B cell (primary cell): ENCODE data around the gene CALML5. TPM values are rescaled to one million over a fixed set of nuclear protein-coding genes. Genes with fewer than 3 reads are reported as not detected.

ENCODE experiments used
- ATAC-seq: fragments of 200-7000 bp; cut with Tn5 transposase; one replicate; pipeline ENCODE4 v1.10.0; 2021; ENCODE audit warnings: low read depth, mild to moderate bottlenecking, moderate number of reproducible peaks, moderate library complexity
- CTCF ChIA-PET: fragments of 350-600 bp; sonication (Branson Sonifier 250); formaldehyde crosslinking; loops from one replicate; lab custom pipeline; 2021; ENCODE audit warnings: antibody characterized with exemption, inconsistent platforms; lab: Charles Lee
- POLR2A ChIA-PET: fragments of 350-600 bp; sonication (Branson Sonifier 250); formaldehyde crosslinking; loops from one replicate; lab custom pipeline; 2021; ENCODE audit warnings: antibody characterized with exemption; lab: Charles Lee
- DNase-seq: peaks from one replicate; pipeline ENCODE4 v3.0.0; 2013
- H2AFZ ChIP-seq: 2 replicates; pipeline ENCODE4 v1.6.1; 2012; ENCODE audit warnings: mild to moderate bottlenecking, low read depth, low read length; ENCODE audit not compliant: insufficient read depth, poor library complexity, severe bottlenecking
- H3K27ac ChIP-seq, 2 donors: 1 replicate in 1 of 2; 2 replicates in 1 of 2; pipeline ENCODE4 v1.5.1; 2012 to 2013; ENCODE audit warnings: low read length in 2 of 2, mild to moderate bottlenecking in 2 of 2, moderate library complexity in 1 of 2
- H3K27me3 ChIP-seq, 4 experiments: fragments of 200-600 bp in 1 of 4; sonication (generic) in 1 of 4; replicated peaks in 1 of 4; 1 replicate in 2 of 4; 2 replicates in 2 of 4; pipeline versions ENCODE4 v1.6.1 to v1.7.0; 2013 to 2016; ENCODE audit warnings: low read length in 3 of 4, mild to moderate bottlenecking in 2 of 4, mixed read lengths in 1 of 4, moderate library complexity in 1 of 4; ENCODE audit not compliant: insufficient read depth in 4 of 4, control insufficient read depth in 3 of 4; ENCODE audit errors: control extremely low read depth in 1 of 4
- H3K36me3 ChIP-seq, 2 experiments: replicated peaks in 1 of 2; 1 replicate in 1 of 2; 2 replicates in 1 of 2; pipeline versions ENCODE4 v1.6.1 to v1.7.1; 2013; ENCODE audit warnings: low read length in 1 of 2; ENCODE audit not compliant: insufficient read depth in 2 of 2, control insufficient read depth in 1 of 2; ENCODE audit errors: control extremely low read depth in 1 of 2, extremely low read depth in 1 of 2
- H3K4me1 ChIP-seq, 2 donors: fragments of 200-600 bp in 1 of 2; sonication (generic) in 1 of 2; 1 replicate in 1 of 2; 2 replicates in 1 of 2; pipeline versions ENCODE4 v1.5.1 to v1.6.1; 2013 to 2017; ENCODE audit warnings: low read length in 2 of 2; ENCODE audit not compliant: control insufficient read depth in 2 of 2, insufficient read depth in 2 of 2
- H3K4me2 ChIP-seq: replicated peaks from 2 replicates; pipeline ENCODE3; 2012; ENCODE audit warnings: mild to moderate bottlenecking, low read depth, low read length; ENCODE audit not compliant: poor library complexity, severe bottlenecking
- H3K4me3 ChIP-seq, 5 experiments: fragments of 200-600 bp in 1 of 5; sonication (generic) in 1 of 5; 1 replicate in 3 of 5; 2 replicates in 2 of 5; pipeline versions ENCODE4 v1.5.1 to v1.7.0; 2011 to 2016; ENCODE audit warnings: low read length in 4 of 5, mild to moderate bottlenecking in 4 of 5, low read depth in 2 of 5, control low read depth in 1 of 5, moderate library complexity in 1 of 5; ENCODE audit not compliant: insufficient read depth in 1 of 5; ENCODE audit errors: control extremely low read depth in 1 of 5, extremely low read depth in 1 of 5
- H3K79me2 ChIP-seq: fragments of 200-600 bp; sonication (generic); one replicate; pipeline ENCODE4 v1.6.0; 2016; ENCODE audit warnings: low read length; ENCODE audit not compliant: control insufficient read depth, insufficient read depth
- H3K9ac ChIP-seq: fragments of 200-600 bp; sonication (generic); 2 replicates; pipeline ENCODE4 v1.6.1; 2017; ENCODE audit warnings: mild to moderate bottlenecking, low read length, moderate library complexity
- H3K9me3 ChIP-seq, 3 donors: one replicate each; pipeline versions ENCODE4 v1.6.1 to v1.7.1; 2013; ENCODE audit warnings: low read length in 2 of 3; ENCODE audit not compliant: control insufficient read depth in 2 of 3, insufficient read depth in 1 of 3; ENCODE audit errors: control extremely low read depth in 1 of 3
- H4K20me1 ChIP-seq: 2 replicates; pipeline ENCODE4 v1.6.0; 2012; ENCODE audit warnings: mild to moderate bottlenecking, low read length; ENCODE audit not compliant: insufficient read depth, control insufficient read depth, poor library complexity, severe bottlenecking
- H3K27ac Mint-ChIP-seq: one replicate; pipeline ENCODE4 v1.8.0; 2021; ENCODE audit warnings: mixed read lengths
- H3K27me3 Mint-ChIP-seq: one replicate; pipeline ENCODE4 v1.8.0; 2021; ENCODE audit warnings: mixed read lengths
- H3K4me1 Mint-ChIP-seq: one replicate; pipeline ENCODE4 v1.8.0; 2021; ENCODE audit warnings: mixed read lengths
- H3K4me3 Mint-ChIP-seq: one replicate; pipeline ENCODE4 v1.8.0; 2021; ENCODE audit warnings: mixed read lengths
- H3K9me3 Mint-ChIP-seq: one replicate; pipeline ENCODE4 v1.8.0; 2022; ENCODE audit warnings: mixed read lengths; ENCODE audit not compliant: insufficient read depth
- CTCF ChIP-seq: fragments of 200-600 bp; IDR thresholded peaks from one replicate; pipeline ENCODE4 v1.8.0; 2022; ENCODE audit warnings: antibody characterized with exemption, mild to moderate bottlenecking
- EZH2 ChIP-seq: IDR thresholded peaks from 2 replicates; pipeline ENCODE4 v1.6.1; 2012; ENCODE audit warnings: borderline replicate concordance, low read depth, mild to moderate bottlenecking, moderate library complexity, low read length; ENCODE audit not compliant: insufficient read depth, poor library complexity, severe bottlenecking
- WGBS: methylation state at CpG from one replicate; pipeline ENCODE4 v1.1.5; 2013; ENCODE audit warnings: missing lambda C conversion rate; ENCODE audit not compliant: insufficient coverage; 5-methylcytosine and 5-hydroxymethylcytosine counted together
- intact Hi-C: fragments of 100-400 bp; cut with micrococcal nuclease; formaldehyde crosslinking; loops from one replicate; pipeline ENCODE4 v1.10.0; 2022
- polyA plus RNA-seq: library from polyadenylated mRNA; depleted of rRNA; stranded (reverse); fragments of >200 nt; gene quantifications from 2 replicates; pipeline ENCODE4 v1.2.3, GENCODE V29; 2012
- total RNA-seq, 2 donors: library from RNA; stranded (reverse); fragments of 120-200 nt in 1 of 2; gene quantifications; 1 replicate in 1 of 2; 2 replicates in 1 of 2; pipeline versions ENCODE4 v1.2.3 to v1.2.4, GENCODE V29; 2013 to 2022

CALML5 gene
- total and polyA plus RNA-seq, 2 donors (not counting 1 experiment from before 2014, with no cell fraction given) = not detected

DNA sequence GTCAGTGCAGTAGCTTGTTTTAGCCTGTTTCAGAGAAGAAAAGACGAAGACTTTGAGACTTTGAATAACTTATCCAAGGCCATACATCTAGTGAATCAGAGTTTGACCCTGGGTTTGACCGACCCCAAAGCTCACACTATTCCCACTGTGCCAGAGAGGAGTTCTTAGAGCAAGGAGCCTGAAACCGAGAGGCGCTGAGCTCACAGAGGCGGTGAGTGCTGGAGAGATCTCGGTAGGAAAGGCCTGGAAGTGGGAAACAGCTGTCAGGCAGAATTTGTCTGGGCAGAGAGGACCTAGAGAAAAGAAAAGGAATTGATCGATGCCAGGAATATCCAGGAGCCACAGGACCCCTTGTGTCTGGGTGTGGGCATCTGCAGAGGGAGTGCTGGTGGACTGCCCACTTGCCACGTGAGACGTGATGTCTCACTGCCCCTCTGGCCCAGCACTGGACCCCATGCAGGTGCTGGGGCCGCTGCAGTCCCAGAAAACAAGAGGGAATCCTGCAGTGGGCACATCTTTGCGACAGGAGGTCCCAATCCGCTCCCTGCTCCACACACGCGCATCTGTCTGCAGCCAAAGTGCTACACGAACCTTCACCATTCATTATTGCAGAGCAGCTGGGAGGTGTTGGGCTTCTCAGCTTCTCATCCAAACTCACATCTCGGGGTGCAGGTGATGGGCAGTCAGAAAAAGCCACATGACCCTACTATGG lies 31.6 kb upstream of the CALML5 start:
- H3K27ac Mint-ChIP-seq = no peak overlapping the region
- intact Hi-C loops = no loop called here
- H3K4me3 Mint-ChIP-seq = no peak overlapping the region
- Histone ChIP-seq H3K27me3 (no peaks in the 10 kb centered on the region), H3K9ac (no peak overlapping the region), H3K4me3 (no peak overlapping the region), H3K4me2 (no peak overlapping the region), H3K9me3 (peaks cover 0 to 3% (median 0%) of the 10 kb centered on the region in 3 donors), H3K27ac (no peak overlapping the region), H2AFZ (no peak overlapping the region), H3K4me1 (no peaks in the 10 kb centered on the region), H3K36me3 (no peaks in the 10 kb centered on the region), H3K79me2 (no peaks in the 10 kb centered on the region), H4K20me1 (no peaks in the 10 kb centered on the region)
- no peak for DNase-seq
- WGBS = 96% methylated on average over 12 of the region's 16 CpGs
- ATAC-seq = no peak
- H3K27me3 Mint-ChIP-seq = no peaks in the 10 kb centered on the region
- ChIA-PET POLR2A (no interaction called here), CTCF (no interaction called here)
- TF ChIP-seq CTCF (no peak), EZH2 (no peak)
- no peaks in the 10 kb centered on the region for H3K9me3 Mint-ChIP-seq
- H3K4me1 Mint-ChIP-seq = no peaks in the 10 kb centered on the region

DNA sequence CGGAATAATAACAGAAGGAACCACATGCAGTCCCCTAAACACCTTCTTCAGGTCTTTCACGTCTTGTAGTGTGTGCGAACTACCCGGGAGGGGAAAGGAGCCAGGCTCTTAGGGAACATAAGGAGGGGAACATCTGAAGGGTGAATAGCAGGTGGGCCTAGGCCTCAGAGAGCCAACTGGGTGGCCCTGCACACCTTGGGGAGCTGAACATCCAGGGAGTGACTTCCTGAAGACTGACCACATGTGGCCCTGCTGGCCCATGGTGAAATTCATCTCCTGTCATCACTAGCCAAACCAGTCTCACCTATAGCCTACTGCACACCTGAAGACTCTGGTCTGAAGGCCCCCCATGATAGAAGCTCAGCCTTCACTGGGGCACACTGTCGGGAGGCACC lies 31.0 kb upstream of the CALML5 start:
- POLR2A ChIA-PET = no interaction called here
- H2AFZ ChIP-seq = no peak overlapping the region
- no peaks in the 10 kb centered on the region for H3K27me3 ChIP-seq
- peaks cover 0 to 3% (median 0%) of the 10 kb centered on the region in 3 donors for H3K9me3 ChIP-seq
- no peaks in the 10 kb centered on the region for H3K4me1 ChIP-seq
- no peak for ATAC-seq
- H3K36me3 ChIP-seq = no peaks in the 10 kb centered on the region
- Mint-ChIP-seq H3K4me1 (no peaks in the 10 kb centered on the region), H3K9me3 (no peaks in the 10 kb centered on the region), H3K27me3 (no peaks in the 10 kb centered on the region), H3K27ac (no peak overlapping the region), H3K4me3 (no peak overlapping the region)
- no peak overlapping the region for H3K4me2 ChIP-seq
- no peak overlapping the region for H3K9ac ChIP-seq
- CTCF ChIA-PET = no interaction called here
- no peaks in the 10 kb centered on the region for H4K20me1 ChIP-seq
- no peak for TF ChIP-seq CTCF
- TF ChIP-seq EZH2 = no peak
- WGBS = 90% methylated on average over 4 of the region's 5 CpGs
- DNase-seq = no peak
- no peaks in the 10 kb centered on the region for H3K79me2 ChIP-seq
- intact Hi-C loops = no loop called here
- H3K27ac ChIP-seq = no peak overlapping the region
- H3K4me3 ChIP-seq = no peak overlapping the region
